NCI-H1694 (cell line): ENCODE results near the gene BLTP2.
"Not testable (repeated sequence)": the region's sequence is repeated elsewhere in the genome, so short reads cannot be mapped to it uniquely, and the experiment has no call there.

ENCODE experiments used
- DNase-seq: peaks from one replicate; lab custom pipeline; 2025; lab: John Stamatoyannopoulos, UW

The BLTP2 gene

DNA sequence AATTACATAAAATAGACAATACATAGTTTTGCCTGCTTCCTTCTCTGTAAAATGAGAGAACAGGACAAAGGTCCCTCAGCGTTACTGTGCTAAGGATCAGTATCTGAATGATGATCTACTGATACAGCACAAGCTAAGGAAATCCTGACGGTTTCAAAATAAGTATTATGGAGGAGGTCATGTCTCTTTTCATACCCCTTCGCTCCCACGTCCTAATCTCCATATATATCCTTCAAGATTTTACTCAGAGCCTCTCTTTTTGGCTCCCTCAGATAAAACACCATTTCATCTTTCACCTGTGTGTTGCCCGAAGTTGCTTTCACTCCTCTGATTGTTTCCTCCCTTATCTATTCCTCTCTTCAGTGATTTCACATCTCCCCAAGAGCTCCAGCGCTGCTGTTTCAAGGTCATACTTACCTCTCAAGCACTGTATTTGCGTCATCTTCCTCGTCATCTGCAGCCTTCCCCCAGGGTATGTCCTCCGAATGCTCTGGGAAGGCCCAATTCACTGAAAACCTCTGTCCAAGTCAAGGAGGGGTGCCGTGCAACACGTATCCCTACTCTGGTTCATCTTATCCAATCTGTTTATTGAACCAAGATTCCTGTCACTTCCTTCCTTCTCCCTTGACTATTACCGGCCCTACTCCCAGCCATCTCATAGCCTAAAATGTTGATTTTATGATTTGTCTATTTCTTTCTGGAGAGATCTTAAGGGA, 1.2 kb upstream of the BLTP2 start:
- DNase-seq = no peak

DNA sequence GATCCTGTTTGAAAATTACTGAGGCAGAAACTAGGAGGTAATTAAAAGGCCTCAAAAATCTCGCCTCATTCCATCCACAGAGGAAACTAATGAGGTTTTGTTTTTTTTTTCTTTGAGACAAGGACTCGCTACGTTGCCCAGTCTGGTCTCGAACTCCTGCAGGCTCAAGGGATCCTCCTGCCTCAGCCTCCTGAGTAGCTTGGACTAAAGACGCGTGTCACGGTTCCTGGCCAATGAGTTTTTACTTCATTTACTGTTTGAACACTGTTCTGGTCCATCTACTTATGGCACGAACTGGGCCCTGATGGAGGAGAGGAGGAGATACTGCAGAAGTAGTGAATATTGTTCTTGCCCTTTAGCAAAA, 600 bp upstream of the BLTP2 start:
- DNase-seq = no peak

- peak; percentile 17 for DNase-seq
Measured at GRCh38 chr17:28643983-28644786, 773 bp downstream of the BLTP2 start.

DNA sequence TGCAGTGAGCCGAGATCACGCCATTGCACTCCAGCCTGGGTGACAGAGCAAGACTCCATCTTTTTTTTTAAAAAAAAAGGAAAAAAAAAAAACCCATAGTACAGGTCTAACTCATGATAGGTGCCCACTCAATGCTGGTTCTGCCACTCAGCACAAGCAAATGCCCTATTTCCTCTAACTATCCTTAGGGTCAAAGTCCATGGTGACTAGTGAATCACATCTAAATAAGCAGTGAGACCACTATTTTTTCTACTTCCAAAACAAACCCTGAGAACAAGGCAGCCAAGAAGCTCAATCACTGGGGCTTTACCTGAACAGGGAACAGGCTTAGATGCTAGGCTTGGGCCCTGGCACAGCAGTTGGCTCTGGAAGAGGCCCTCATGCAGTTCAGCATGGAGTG, 3.4 kb downstream of the BLTP2 start:
- DNase-seq = no peak

DNA sequence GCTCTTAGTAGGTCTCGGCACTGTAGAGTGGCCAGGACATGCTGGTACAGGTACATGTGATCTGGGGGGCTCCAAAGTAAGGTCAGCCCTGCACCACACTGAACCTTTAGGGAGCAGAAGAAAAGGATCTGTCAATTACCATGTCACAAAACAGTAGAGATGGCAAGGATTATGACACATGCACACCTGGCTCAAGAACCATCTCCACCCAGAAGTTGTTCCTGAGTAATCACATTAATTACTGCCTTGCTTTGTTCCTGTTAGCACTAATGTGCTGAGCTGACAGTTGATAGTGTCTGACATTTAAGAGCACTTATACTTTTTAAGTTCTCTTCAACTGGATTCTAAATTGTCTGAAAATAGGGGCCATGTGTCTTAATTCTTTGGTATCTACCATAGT, 9.5 kb downstream of the BLTP2 start:
- no peak for DNase-seq

- DNase-seq = no peak
Measured at GRCh38 chr17:28634206-28634865, 10.6 kb downstream of the BLTP2 start.

DNA sequence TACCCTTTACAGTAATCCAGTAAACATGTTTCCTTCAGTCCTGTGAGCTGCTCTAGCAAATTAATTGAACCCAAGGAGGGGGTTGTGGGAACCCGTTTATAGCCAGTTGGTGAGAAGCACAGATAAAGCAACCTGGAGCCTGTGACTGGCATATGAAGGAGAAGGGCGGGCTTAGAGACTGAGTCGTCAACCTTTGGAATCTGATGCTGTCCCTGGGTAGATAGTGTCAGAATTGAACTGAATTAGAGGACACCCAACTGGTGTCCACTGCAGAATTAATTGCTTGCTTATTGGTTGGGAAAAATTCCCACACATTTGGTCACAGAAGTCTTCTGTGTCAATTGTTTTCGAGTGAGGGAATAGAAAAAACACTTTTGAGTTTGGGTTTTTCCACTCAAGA, 18.1 kb downstream of the BLTP2 start:
- no peak for DNase-seq

GRCh38 chr17:28624148-28624547, 20.8 kb downstream of the BLTP2 start:
- DNase-seq = no peak

DNA sequence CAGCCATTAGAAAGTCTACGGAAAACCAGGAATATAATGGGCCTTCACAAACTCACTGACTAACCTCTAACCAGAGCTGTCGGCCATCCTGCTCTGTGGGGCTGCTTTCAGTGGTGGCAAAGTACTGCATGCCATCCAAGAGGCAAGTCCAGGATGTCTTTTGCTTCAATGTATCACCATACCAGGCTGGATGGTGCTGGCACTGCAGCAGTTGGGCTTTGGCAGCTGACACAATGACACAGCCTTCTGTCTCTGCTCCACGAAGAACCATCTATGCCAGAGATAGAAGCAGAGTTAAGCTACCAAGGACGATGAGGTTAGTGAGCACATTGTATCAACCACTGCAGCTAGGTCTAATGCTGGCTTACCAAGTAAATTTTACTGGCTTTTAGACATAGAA, 21.3 kb downstream of the BLTP2 start:
- DNase-seq = no peak

GRCh38 chr17:28622186-28622585, 22.8 kb downstream of the BLTP2 start:
- no peak for DNase-seq

DNA sequence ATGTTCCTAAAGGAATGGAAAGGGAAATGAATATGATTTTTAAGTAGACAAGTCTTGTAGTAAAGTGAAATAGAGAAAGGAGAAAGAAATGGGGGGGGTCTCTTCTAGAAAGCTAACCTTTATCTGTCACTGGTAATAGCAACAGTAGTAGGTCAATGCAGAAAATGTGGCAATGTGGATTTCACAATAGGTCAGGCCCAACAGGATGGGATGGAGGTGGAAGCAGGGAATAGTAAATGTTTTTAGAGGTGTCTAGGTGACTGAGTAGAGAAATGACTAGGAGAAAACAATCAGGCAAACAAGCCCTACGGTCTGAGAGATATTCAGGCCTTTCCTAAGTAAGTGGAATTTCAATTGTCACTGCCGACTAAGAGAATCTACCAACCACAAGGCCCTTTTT, 24.9 kb downstream of the BLTP2 start:
- no peak for DNase-seq

DNA sequence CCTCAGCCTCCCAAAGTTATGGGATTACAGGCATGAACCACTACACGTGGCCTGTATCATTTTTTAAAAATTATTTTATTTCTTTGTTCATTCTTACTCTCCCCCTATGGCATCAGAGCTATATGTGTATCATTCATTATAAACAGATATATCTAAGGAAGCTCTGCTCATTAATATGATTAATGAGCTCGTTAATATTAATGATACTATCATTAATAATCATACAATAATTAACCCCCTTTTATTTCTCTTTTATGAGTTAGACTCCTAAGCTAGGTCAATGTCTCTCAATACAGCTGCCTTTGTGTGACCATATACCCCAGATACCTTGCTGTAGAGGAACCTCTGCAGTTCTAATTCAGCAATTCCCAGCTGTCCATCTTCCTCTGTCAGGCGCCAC, 26.5 kb downstream of the BLTP2 start:
- no peak for DNase-seq

- no peak for DNase-seq
Measured at GRCh38 chr17:28616281-28616680, 28.7 kb downstream of the BLTP2 start.

- no peak for DNase-seq
Measured at GRCh38 chr17:28615260-28615940, 29.6 kb downstream of the BLTP2 start.

GRCh38 chr17:28613931-28614381, 31.0 kb downstream of the BLTP2 start, which contains the start of gene RSKR:
Gene RSKR, minus strand, starts transcription at chr17:28614185. Its CDS starts 24 bp downstream, at chr17:28614161.
- DNase-seq = no peak

- DNase-seq = peak; percentile 21
Measured at GRCh38 chr17:28612936-28613872, 31.8 kb downstream of the BLTP2 start.

- no peak for DNase-seq
Measured at GRCh38 chr17:28612531-28612930, 32.4 kb downstream of the BLTP2 start.

DNA sequence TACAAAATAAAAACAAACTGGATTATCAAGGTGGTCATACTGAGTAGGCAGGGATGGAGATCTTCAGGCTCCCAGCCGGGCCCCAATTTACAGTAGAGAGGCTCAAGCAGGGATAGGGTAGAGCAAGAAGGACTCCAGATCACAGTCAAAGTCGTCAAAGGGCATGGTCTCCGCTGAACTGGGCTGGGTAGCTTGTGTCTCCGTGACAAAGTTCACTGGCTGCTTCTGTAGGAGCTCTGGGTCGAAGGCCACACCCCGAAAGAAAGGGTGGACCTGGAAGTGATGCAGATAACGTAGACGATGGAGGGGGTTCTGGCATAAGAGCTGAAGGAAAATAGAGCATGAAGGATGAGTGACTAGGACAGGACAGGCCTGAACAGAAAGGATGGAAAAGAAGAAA, 34.6 kb downstream of the BLTP2 start:
- DNase-seq = no peak

GRCh38 chr17:28604031-28604430, 40.9 kb downstream of the BLTP2 start:
- DNase-seq = not testable (repeated sequence)

- peak; percentile 71 for DNase-seq
Measured at GRCh38 chr17:28599311-28600184, 45.4 kb downstream of the BLTP2 start.
